Tibial nerve (tissue), 4 donors: ENCODE data around the gene BAD. TPM values are rescaled to one million over a fixed set of nuclear protein-coding genes. Genes with fewer than 3 reads are reported as not detected.

Experiments
- DNase-seq, 2 donors: peaks; one replicate each; pipeline ENCODE4 v3.0.0-alpha.2; 2019; ENCODE audit warnings: low spot score in 2 of 2
- H3K27ac ChIP-seq, 4 donors: fragments of 200-600 bp; sonication (generic) in 3 of 4; one replicate each; pipeline ENCODE4 v1.5.1; 2017 to 2019; ENCODE audit warnings: mild to moderate bottlenecking in 1 of 4
- H3K27me3 ChIP-seq, 2 donors: fragments of 200-600 bp; sonication (generic) in 1 of 2; one replicate each; pipeline versions ENCODE4 v1.5.1 to v1.6.0; 2017 to 2019
- H3K36me3 ChIP-seq, 3 donors: fragments of 200-600 bp; sonication (generic); one replicate each; pipeline ENCODE4 v1.5.1; 2018 to 2019
- H3K4me1 ChIP-seq, 4 donors: fragments of 200-600 bp; sonication (generic) in 3 of 4; one replicate each; pipeline ENCODE4 v1.5.1; 2017 to 2019
- H3K4me3 ChIP-seq, 4 donors: fragments of 200-600 bp; sonication (generic) in 3 of 4; one replicate each; pipeline ENCODE4 v1.5.1; 2017 to 2019; ENCODE audit warnings: mild to moderate bottlenecking in 1 of 4, moderate library complexity in 1 of 4
- H3K9me3 ChIP-seq, 4 donors: fragments of 200-600 bp; sonication (generic) in 3 of 4; one replicate each; pipeline ENCODE4 v1.5.1; 2017 to 2019
- EP300 ChIP-seq, 2 donors: sonication (generic); formaldehyde crosslinking; IDR thresholded peaks; one replicate each; pipeline ENCODE4 v1.6.1; 2017; ENCODE audit warnings: antibody characterized with exemption in 2 of 2, mild to moderate bottlenecking in 1 of 2
- POLR2A ChIP-seq, 2 donors: fragments of 450-650 bp; IDR thresholded peaks; one replicate each; pipeline ENCODE4 v1.6.1; 2017; ENCODE audit warnings: antibody characterized with exemption in 2 of 2, mild to moderate bottlenecking in 2 of 2, moderate library complexity in 2 of 2
- WGBS, 2 donors: methylation state at CpG; one replicate each; pipeline ENCODE4 v1.1.5; 2018; 5-methylcytosine and 5-hydroxymethylcytosine counted together
- total RNA-seq, 4 donors: library from RNA; depleted of rRNA; stranded (reverse); fragments of >200 nt; gene quantifications; one replicate each; pipeline ENCODE4 v1.1.0, GENCODE V29; 2016
- TF ChIP-seq, protein P1 (sequence below), 5 experiments: fragments of 200-600 bp in 3 of 5; fragments of 450-650 bp in 2 of 5; sonication (generic) in 3 of 5; IDR thresholded peaks; one replicate each; pipeline ENCODE4 v1.5.1; 2016 to 2019; ENCODE audit warnings: antibody characterized with exemption in 5 of 5, mild to moderate bottlenecking in 3 of 5, moderate library complexity in 2 of 5

Gene BAD
- total RNA-seq, 4 donors from 2014 or later, result 110 to 143 (median 124) TPM

DNA sequence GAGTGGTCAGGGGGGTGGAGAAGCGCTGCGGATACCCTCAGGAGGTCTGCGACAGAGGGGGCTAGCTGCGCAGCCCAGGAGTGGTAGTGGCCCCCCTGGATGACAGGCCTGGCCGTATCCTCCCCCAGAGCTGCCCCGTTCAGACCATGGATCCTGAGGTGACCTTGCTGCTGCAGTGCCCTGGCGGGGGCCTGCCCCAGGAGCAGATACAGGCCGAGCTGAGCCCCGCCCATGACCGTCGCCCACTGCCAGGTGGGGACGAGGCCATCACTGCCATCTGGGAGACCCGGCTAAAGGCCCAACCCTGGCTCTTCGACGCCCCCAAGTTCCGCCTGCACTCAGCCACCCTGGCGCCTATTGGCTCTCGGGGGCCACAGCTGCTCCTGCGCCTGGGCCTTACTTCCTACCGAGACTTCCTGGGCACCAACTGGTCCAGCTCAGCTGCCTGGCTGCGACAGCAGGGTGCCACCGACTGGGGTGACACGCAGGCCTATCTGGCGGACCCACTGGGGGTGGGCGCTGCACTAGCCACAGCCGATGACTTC is 57.9 kb downstream of the BAD start:
- TF ChIP-seq POLR2A (IDR thresholded peaks at IDR 0.05), result no peak
- TF ChIP-seq EP300 (IDR thresholded peaks at IDR 0.05), result no peak
- TF ChIP-seq, protein P1, sequence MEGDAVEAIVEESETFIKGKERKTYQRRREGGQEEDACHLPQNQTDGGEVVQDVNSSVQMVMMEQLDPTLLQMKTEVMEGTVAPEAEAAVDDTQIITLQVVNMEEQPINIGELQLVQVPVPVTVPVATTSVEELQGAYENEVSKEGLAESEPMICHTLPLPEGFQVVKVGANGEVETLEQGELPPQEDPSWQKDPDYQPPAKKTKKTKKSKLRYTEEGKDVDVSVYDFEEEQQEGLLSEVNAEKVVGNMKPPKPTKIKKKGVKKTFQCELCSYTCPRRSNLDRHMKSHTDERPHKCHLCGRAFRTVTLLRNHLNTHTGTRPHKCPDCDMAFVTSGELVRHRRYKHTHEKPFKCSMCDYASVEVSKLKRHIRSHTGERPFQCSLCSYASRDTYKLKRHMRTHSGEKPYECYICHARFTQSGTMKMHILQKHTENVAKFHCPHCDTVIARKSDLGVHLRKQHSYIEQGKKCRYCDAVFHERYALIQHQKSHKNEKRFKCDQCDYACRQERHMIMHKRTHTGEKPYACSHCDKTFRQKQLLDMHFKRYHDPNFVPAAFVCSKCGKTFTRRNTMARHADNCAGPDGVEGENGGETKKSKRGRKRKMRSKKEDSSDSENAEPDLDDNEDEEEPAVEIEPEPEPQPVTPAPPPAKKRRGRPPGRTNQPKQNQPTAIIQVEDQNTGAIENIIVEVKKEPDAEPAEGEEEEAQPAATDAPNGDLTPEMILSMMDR (IDR thresholded peaks at IDR 0.05), result no peak
- WGBS, 2 donors, result 9 to 21% methylated on average over 12 to 13 of the region's 26 CpGs
- Histone ChIP-seq H3K27ac (peak overlapping the region; percentile 84 to 96 (median 91)), H3K4me1 (peaks cover 0 to 56% (median 30%) of the 10 kb centered on the region in 4 donors), H3K4me3 (peak overlapping the region; percentile 56 to 91 (median 80)), H3K27me3 (no peaks in the 10 kb centered on the region), H3K9me3 (no peaks in the 10 kb centered on the region), H3K36me3 (peaks cover 0 to 20% (median 0%) of the 10 kb centered on the region in 3 donors)
- no peak for DNase-seq

DNA sequence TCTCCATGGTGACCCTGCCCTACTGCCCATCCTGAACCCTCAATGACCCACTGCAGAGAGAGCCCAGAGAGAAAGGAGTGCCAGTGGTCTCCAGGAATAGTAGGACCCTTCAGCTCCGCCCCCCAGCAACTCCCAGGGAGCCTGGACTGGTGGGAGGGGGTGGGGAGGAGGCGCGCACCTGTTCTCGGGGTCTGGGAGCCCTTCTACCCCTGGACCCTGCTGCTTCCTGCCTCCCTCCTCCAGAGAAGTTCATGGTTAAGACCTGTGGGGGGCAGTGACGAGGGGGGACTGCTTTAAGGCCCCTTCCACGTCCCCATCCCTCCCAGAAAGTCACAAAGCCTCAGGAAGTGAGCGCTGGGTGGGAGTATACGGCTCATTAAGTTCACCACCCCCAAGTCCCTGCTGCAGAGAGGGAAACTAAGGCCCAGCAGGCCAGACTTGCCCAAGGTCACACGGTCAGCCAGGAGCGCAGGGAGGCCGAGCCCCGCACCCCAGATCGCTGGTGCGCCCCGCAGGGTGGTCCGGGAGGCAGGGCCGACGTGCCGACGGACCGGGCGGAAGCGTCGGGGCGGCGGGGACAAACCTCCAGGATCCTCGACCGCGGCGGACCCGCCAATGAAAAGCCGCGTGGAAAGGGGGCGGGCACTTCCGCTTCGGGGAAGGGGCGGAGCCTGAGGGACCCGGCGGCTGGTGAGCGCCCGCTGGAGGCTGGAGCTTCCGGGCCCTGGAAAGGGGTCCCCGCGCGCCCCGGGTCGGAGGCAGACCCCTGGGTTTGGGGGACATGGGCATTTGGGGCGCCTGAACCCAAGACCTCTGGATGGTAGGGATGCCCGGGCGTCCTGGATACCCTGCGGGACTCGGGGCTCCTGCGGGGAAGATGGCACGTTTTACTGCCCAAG is 58.6 kb downstream of the BAD start, which contains the start of the genes NUDT22 and TRPT1:
NUDT22 (plus strand) TSS at position 667 of the 899 bp plus-strand sequence. CDS start 379 bp downstream, outside the sequence.
TRPT1 (minus strand) TSS at position 579 of the 899 bp plus-strand sequence; CDS start at position 253, 326 bp downstream.
- H3K4me1 ChIP-seq, result peaks cover 0 to 49% (median 28%) of the 10 kb centered on the region in 4 donors
- peak; percentile 81 to 88 for DNase-seq
- H3K27me3 ChIP-seq, result no peaks in the 10 kb centered on the region
- H3K9me3 ChIP-seq, result no peaks in the 10 kb centered on the region
- H3K36me3 ChIP-seq, result peaks cover 0 to 24% (median 0%) of the 10 kb centered on the region in 3 donors
- peak; percentile 75 to 90 for TF ChIP-seq EP300 (IDR thresholded peaks at IDR 0.05)
- TF ChIP-seq POLR2A (IDR thresholded peaks at IDR 0.05), result peak; percentile 82 to 86
- TF ChIP-seq, protein P1 (IDR thresholded peaks at IDR 0.05), result peak in 4 of 5 experiments; percentile 5 to 41 (median 20)
- 1% methylated on average over 33 to 51 of the region's 54 CpGs for whole genome bisulfite sequencing, 2 donors
- peak within 1 kb of the TSS; percentile 84 to 96 (median 91) for H3K27ac ChIP-seq
- H3K4me3 ChIP-seq, result peak within 1 kb of the TSS; percentile 56 to 91 (median 80)

DNA sequence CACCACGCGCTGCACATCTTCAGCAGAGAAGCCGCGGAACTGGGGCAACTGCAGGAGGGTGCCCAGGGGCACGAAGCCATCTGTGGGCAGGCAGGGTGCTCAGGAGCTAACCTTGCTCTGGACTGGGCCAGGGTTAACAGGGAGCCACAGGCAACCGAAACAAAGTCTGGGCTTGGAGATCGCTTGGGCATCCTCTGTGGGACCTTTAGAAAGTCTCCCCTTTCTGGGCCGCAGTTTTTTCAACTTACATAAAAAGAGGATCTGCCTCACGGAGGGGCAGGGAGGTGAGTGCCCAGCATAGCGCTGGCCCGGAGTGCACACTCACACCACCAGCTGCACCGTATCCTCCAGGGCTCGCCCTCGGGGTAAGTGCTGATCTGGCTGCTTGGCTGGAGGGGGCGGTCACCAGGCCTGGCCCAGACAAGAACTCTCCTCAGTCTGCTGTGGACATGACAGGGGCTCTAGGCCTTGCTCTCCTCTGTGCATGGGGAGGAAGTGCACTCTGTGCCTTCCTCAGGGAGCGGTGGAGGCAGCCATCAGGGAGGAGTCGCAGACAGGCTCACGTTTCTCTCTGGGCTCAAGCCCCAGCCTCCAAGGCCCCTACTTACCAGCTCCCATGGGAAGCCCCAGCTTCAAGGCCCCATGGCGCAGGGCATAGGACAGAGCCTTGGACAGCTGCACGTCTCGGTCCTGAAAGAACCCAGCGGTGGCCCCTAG is 59.4 kb downstream of the BAD start:
- no peak for DNase-seq
- peaks cover 0 to 45% (median 28%) of the 10 kb centered on the region in 4 donors for H3K4me1 ChIP-seq
- 54 to 55% methylated on average over 21 of the region's 22 CpGs for WGBS, 2 donors
- H3K27ac ChIP-seq, result peak overlapping the region; percentile 84 to 96 (median 91)
- H3K9me3 ChIP-seq, result no peaks in the 10 kb centered on the region
- H3K27me3 ChIP-seq, result no peaks in the 10 kb centered on the region
- peak overlapping the region; percentile 56 to 91 (median 80) for H3K4me3 ChIP-seq
- H3K36me3 ChIP-seq, result peaks cover 0 to 32% (median 0%) of the 10 kb centered on the region in 3 donors
- TF ChIP-seq, protein P1 (IDR thresholded peaks at IDR 0.05), result no peak
- TF ChIP-seq POLR2A (IDR thresholded peaks at IDR 0.05) (no peak), EP300 (IDR thresholded peaks at IDR 0.05) (no peak)

DNA sequence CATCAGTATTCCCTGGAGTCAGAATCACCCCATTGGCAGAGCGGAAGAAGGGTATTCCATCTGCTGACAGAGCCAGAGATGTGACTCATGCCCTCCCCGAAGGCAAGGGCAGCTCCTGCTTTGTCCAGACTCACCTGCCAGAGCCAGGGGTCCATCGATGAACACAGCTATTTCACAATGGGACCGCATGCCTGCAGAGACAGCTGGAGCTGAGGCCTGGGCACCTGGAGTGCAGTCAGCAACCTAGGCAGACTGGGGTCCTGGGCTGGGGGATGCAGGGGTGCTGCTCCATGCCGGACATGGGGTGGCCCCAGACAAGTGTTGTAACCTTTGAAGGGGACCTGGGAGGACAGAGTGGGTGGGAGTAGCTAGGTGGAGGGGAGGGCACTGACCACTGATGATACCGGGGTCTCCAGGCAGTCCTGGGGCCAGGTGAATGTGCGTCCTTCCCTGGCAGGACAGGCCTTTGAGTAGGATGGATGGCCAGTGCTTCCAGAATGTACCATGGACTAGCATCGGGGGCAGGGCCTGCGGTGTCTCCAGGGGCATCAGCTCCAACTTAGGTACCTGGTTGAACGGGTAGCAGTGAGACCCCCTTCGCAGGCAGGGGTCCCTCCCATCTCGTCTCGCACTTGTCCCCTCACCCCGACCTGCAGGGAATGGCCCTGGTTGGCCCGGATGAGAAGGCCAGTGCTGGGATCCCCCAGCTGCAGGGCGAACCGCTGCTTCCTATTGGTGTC is 60.1 kb downstream of the BAD start:
- Histone ChIP-seq H3K27ac (no peak overlapping the region), H3K9me3 (no peaks in the 10 kb centered on the region), H3K27me3 (no peaks in the 10 kb centered on the region), H3K4me3 (no peak overlapping the region), H3K4me1 (peaks cover 0 to 38% (median 22%) of the 10 kb centered on the region in 4 donors), H3K36me3 (peaks cover 0 to 38% (median 0%) of the 10 kb centered on the region in 3 donors)
- TF ChIP-seq, protein P1 (IDR thresholded peaks at IDR 0.05), result no peak
- no peak for TF ChIP-seq EP300 (IDR thresholded peaks at IDR 0.05)
- no peak for TF ChIP-seq POLR2A (IDR thresholded peaks at IDR 0.05)
- WGBS, 2 donors, result 83 to 88% methylated on average over 12 to 15 of the region's 17 CpGs
- DNase-seq, result no peak
